ENCODE measurements around the gene KRTAP4-16. TPM values are rescaled to one million over a fixed set of nuclear protein-coding genes. Genes with fewer than 3 reads are reported as not detected.
"Not testable (repeated sequence)": the region's sequence is repeated elsewhere in the genome, so short reads cannot be mapped to it uniquely, and the experiment has no call there.

The KRTAP4-16 gene
- total RNA-seq, 4 donors from 2014 or later: not detected

DNA sequence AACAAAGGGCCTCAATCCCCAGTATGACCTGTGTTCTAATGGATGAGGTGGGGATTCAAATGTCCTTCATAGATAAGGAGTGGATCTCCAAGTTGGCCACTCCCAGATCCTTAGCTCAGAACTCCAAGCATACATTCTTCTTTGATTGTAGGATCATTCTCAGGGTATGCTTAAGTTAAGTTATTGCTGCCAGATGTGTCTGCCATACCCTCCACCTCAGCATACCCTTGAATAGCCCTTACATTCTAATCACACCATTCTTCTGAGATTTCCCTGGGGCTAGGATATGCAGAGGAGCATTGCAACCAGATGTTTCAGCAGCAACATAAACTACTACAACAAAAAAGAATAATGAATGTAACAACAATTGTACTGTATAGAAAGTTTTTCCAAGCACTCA lies 34.7 kb downstream of the KRTAP4-16 start:
- Histone ChIP-seq H3K9me3 (no peaks in the 10 kb centered on the region), H3K27ac (no peak overlapping the region), H3K36me3 (no peaks in the 10 kb centered on the region), H3K4me1 (peaks cover 0 to 3% of the 10 kb centered on the region in 2 donors), H3K27me3 (no peaks in the 10 kb centered on the region), H3K4me3 (no peak overlapping the region)
- TF ChIP-seq, protein P1, sequence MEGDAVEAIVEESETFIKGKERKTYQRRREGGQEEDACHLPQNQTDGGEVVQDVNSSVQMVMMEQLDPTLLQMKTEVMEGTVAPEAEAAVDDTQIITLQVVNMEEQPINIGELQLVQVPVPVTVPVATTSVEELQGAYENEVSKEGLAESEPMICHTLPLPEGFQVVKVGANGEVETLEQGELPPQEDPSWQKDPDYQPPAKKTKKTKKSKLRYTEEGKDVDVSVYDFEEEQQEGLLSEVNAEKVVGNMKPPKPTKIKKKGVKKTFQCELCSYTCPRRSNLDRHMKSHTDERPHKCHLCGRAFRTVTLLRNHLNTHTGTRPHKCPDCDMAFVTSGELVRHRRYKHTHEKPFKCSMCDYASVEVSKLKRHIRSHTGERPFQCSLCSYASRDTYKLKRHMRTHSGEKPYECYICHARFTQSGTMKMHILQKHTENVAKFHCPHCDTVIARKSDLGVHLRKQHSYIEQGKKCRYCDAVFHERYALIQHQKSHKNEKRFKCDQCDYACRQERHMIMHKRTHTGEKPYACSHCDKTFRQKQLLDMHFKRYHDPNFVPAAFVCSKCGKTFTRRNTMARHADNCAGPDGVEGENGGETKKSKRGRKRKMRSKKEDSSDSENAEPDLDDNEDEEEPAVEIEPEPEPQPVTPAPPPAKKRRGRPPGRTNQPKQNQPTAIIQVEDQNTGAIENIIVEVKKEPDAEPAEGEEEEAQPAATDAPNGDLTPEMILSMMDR (IDR thresholded peaks at IDR 0.05): no peak
- TF ChIP-seq POLR2A (IDR thresholded peaks at IDR 0.05): no peak
- intact Hi-C loops (cut with DNase I; ENCODE audit: low total_unique reads): no loop called here
- DNase-seq: no peak

DNA sequence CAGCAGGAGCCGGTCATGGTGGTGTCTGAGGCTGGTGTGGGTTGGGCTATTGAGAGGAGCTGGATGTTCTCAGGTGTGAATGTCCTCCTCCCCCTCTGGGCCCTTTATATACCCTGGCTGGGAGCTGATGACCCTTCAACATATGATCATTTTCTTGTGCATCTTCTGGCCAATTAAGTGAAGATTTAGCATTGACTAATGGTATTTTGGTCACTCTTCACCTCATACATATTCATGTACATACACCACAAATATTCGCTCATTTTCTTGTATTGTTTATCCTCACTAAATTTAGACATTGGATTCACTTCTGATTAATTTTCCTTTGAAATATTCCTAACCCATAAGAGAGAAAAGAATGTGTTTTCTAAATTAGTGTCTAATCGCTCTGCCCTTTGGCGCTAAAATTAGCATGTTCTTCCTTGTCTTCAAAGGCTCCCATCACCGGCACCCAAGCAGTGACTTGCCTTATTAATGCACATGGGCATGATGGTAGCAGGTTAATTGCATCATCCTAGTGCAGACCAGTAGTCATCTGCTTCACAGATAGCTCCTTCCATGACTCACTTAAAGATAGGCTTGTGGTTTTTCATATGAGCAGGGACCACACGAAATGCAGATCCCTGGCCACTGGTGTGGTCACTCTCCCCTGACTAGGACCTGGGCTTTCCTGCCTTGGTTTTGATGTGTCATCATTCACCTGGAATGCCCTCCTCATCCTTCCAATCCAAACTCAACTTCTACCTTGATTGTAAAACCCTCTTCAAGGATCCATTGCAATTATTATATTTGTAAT lies 36.0 kb downstream of the KRTAP4-16 start, which contains the start of gene KRTAP2-4:
Gene KRTAP2-4 (minus strand): TSS at position 51 of the 796 bp plus-strand sequence. CDS start 34 bp downstream, at position 17.
- no peak within 1 kb of the TSS for H3K27ac ChIP-seq
- H3K9me3 ChIP-seq: no peaks in the 10 kb centered on the region
- no peak for DNase-seq
- peaks cover 0 to 8% of the 10 kb centered on the region in 2 donors for H3K4me1 ChIP-seq
- H3K4me3 ChIP-seq: no peak within 1 kb of the TSS
- TF ChIP-seq, protein P1 (IDR thresholded peaks at IDR 0.05): no peak
- no peak for TF ChIP-seq POLR2A (IDR thresholded peaks at IDR 0.05)
- H3K27me3 ChIP-seq: no peaks in the 10 kb centered on the region
- intact Hi-C loops (cut with DNase I; ENCODE audit: low total_unique reads): no loop called here
- H3K36me3 ChIP-seq: no peaks in the 10 kb centered on the region

DNA sequence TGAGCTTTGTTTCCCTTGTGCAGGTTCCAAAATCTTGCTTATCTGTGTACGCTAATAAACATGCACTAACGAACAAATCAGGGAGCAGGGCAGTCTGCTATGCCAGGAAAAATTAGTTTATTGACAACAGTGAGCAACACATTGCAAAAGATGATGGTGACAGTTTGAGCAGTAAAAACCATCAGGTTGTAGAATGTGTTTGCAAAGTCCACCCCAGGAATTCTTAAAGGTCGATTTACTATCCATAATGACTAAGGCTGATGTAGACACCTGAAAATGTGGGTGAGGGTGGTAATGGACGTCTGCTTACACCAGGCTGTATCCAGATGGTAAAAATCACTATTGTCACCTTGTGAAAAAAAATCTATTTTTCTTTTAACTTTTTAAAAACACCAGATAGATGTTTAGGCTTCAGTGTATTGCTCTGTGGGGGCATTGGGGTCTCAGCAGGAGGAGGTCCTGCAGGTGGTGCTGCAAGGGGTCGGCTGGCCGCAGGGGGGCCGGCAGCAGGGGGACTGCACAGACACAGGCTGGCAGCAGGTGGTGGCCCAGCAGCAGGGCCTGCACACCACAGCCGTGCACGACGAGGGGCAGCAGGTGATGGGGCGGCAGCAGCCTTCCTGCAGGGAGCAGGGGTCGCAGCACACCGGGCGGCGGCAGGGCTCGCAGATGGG lies 36.9 kb downstream of the KRTAP4-16 start:
- H3K27ac ChIP-seq; H3K36me3 ChIP-seq; DNase-seq; H3K9me3 ChIP-seq; H3K27me3 ChIP-seq; intact Hi-C loops (cut with DNase I; ENCODE audit: low total_unique reads); H3K4me3 ChIP-seq; H3K4me1 ChIP-seq: not testable (repeated sequence)

DNA sequence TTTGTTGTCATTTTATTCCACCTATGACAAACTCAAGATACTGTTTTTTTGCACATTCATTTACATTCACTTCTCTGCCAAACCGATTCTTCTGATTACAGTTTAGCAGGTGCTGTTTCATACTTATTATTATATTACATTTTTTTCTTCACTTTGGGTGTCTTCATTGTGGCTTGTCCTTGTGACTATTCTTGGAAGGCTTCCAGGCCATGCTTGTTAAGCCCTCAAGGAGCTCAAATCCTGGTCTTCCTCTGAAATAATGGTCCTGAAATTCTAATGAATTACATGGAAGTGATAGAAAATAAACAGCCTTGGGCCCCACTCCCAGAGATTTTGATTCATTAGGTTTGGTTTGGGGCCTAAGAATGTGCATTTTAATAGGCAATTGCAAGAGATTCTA lies 37.7 kb downstream of the KRTAP4-16 start:
- peaks cover 0 to 8% of the 10 kb centered on the region in 2 donors for H3K4me1 ChIP-seq

DNA sequence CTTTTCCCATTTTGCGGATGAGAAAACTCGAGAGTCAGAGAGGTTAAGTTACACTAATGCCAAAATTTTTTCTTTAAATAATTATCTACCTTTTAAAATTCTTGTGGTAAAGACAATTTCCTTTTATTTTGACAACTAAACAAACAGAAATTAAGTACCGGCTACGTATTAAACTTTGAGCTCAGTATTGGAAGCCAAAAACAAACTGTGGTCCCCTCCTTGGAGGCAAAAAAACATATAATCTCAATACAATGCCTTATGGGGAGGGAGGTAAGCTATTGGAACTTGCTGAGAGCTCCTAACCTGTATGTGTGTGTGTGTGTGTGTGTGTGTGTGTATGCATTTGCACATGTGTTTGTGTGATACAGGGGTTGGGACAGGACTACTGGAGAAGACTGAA lies 38.6 kb downstream of the KRTAP4-16 start:
- no peak for TF ChIP-seq POLR2A (IDR thresholded peaks at IDR 0.05)
- TF ChIP-seq, protein P1 (IDR thresholded peaks at IDR 0.05): no peak
- Histone ChIP-seq H3K27me3 (no peaks in the 10 kb centered on the region), H3K27ac (no peak overlapping the region), H3K36me3 (no peaks in the 10 kb centered on the region), H3K4me3 (no peak overlapping the region), H3K4me1 (peaks cover 0 to 8% of the 10 kb centered on the region in 2 donors), H3K9me3 (no peaks in the 10 kb centered on the region)
- DNase-seq: no peak
- intact Hi-C loops (cut with DNase I; ENCODE audit: low total_unique reads): no loop called here

More for the DNA sequence above, 37.7 kb downstream of the KRTAP4-16 start:
- DNase-seq: no peak
- intact Hi-C loops (cut with DNase I; ENCODE audit: low total_unique reads): no loop called here
- Histone ChIP-seq H3K36me3 (no peaks in the 10 kb centered on the region), H3K27me3 (no peaks in the 10 kb centered on the region), H3K9me3 (no peaks in the 10 kb centered on the region), H3K27ac (no peak overlapping the region), H3K4me3 (no peak overlapping the region)
- no peak for TF ChIP-seq POLR2A (IDR thresholded peaks at IDR 0.05)
- TF ChIP-seq, protein P1 (IDR thresholded peaks at IDR 0.05): no peak

Measured in uterus (tissue), 4 donors.